Neutrophil (primary cell): ENCODE data around the gene DPH6.

Experiments
- H3K27ac ChIP-seq: fragments of 200-600 bp; sonication (generic); 2 replicates; pipeline ENCODE4 v1.5.1; 2016; ENCODE audit warnings: mild to moderate bottlenecking, moderate library complexity
- H3K27me3 ChIP-seq: fragments of 200-600 bp; sonication (generic); 2 replicates; pipeline ENCODE4 v1.6.0; 2016; ENCODE audit warnings: mild to moderate bottlenecking
- H3K36me3 ChIP-seq: fragments of 200-600 bp; sonication (generic); 2 replicates; pipeline ENCODE4 v1.5.1; 2017
- H3K4me1 ChIP-seq, 2 experiments: fragments of 200-600 bp in 1 of 2; sonication (generic) in 1 of 2; 1 replicate in 1 of 2; 2 replicates in 1 of 2; pipeline versions ENCODE4 v1.5.1 to v1.6.1; 2013 to 2016; ENCODE audit warnings: low read depth in 1 of 2, low read length in 1 of 2, mild to moderate bottlenecking in 1 of 2, moderate library complexity in 1 of 2; ENCODE audit not compliant: control insufficient read depth in 1 of 2, insufficient read depth in 1 of 2
- H3K4me3 ChIP-seq, 2 experiments: fragments of 200-600 bp in 1 of 2; sonication (generic) in 1 of 2; 1 replicate in 1 of 2; 2 replicates in 1 of 2; pipeline ENCODE4 v1.5.1; 2013 to 2016; ENCODE audit warnings: low read depth in 1 of 2, low read length in 1 of 2, mild to moderate bottlenecking in 1 of 2, moderate library complexity in 1 of 2
- H3K9me3 ChIP-seq: fragments of 200-600 bp; sonication (generic); 2 replicates; pipeline ENCODE4 v1.5.1; 2016
- CTCF ChIP-seq: fragments of 200-600 bp; sonication (generic); IDR thresholded peaks from 2 replicates; pipeline ENCODE4 v1.5.1; 2016; ENCODE audit warnings: antibody characterized with exemption

Gene DPH6

DNA sequence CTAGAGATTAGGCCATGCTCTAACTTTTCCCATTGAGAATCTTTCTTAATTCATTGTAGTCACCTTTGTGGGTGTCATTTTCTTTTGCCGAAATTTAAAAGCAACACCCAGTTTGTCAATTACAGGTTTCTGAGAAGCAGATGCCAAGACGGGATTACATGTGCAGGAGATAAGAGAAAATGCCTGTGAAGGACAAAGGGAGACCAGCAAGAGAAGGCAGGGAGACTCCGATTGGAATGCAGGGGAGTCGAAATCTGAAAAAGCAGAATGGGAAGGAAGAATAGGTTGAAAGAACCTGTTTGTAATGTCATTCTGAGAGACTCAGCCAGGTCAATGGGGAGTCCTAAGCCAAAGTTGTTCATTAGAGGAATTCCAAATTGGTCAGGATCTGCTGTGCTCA, 3.6 kb upstream of the DPH6 start:
- H3K27ac ChIP-seq = no peak overlapping the region
- H3K4me3 ChIP-seq = no peak overlapping the region
- TF ChIP-seq CTCF = no peak
- H3K27me3 ChIP-seq = no peaks in the 10 kb centered on the region
- H3K4me1 ChIP-seq = peaks cover 4 to 5% of the 10 kb centered on the region in 2 experiments
- H3K9me3 ChIP-seq = no peaks in the 10 kb centered on the region
- no peaks in the 10 kb centered on the region for H3K36me3 ChIP-seq

GRCh38 chr15:35548435-35548834, 2.5 kb upstream of the DPH6 start:
- no peaks in the 10 kb centered on the region for H3K27me3 ChIP-seq
- H3K4me1 ChIP-seq = peaks cover 4 to 5% of the 10 kb centered on the region in 2 experiments
- no peak for TF ChIP-seq CTCF
- no peaks in the 10 kb centered on the region for H3K9me3 ChIP-seq
- no peak overlapping the region for H3K4me3 ChIP-seq
- no peak overlapping the region for H3K27ac ChIP-seq
- H3K36me3 ChIP-seq = no peaks in the 10 kb centered on the region

- no peak overlapping the region for H3K4me3 ChIP-seq
- H3K4me1 ChIP-seq = peaks cover 4 to 5% of the 10 kb centered on the region in 2 experiments
- H3K36me3 ChIP-seq = no peaks in the 10 kb centered on the region
- no peak for TF ChIP-seq CTCF
- H3K27ac ChIP-seq = no peak overlapping the region
- H3K9me3 ChIP-seq = no peaks in the 10 kb centered on the region
- no peaks in the 10 kb centered on the region for H3K27me3 ChIP-seq
These were observed 1.9 kb upstream of the DPH6 start for GRCh38 chr15:35547775-35548364.

DNA sequence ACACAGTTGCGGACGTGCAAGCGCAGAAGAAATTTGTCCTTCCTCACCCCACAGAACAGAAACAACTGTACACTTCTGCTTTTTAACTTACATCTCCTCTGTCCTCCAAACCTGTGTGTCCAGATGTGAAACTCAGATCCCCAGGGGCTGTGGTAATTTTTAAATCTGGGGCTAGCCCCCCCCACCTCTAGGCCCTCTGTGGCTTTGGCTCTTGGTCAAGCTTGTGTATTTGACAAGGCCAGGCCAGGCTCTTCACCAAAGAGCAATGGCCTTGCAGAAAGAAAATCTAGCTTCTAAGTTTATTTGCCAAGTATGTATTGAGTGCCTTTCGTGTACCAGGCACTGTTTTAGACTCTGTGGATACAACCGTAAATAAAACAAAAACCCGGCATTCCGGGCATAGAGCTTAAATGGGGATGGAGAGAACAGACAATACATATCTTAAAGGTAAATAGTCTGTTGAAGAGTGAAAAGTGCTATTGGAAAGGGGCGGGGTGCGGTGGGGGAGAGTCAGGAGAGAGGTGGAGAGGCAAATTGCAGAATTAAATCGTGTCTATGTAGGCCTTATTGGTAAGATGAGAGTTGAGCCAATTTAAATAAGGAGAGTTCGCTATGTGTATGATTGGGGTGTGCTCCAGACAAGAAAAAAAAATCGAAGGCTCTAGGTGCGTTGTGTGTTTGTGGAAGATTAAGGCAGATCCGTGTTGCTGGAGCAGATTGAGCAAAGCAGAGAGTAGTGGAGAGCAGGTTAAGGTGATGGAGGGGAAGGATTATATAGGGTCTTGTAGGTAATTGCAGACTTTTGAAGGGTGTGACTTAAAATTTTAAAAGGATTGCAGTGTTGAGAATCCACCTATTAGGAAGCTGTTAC, 781 bp upstream of the DPH6 start:
- peak overlapping the region; percentile 81 for H3K27ac ChIP-seq
- TF ChIP-seq CTCF = no peak

DNA sequence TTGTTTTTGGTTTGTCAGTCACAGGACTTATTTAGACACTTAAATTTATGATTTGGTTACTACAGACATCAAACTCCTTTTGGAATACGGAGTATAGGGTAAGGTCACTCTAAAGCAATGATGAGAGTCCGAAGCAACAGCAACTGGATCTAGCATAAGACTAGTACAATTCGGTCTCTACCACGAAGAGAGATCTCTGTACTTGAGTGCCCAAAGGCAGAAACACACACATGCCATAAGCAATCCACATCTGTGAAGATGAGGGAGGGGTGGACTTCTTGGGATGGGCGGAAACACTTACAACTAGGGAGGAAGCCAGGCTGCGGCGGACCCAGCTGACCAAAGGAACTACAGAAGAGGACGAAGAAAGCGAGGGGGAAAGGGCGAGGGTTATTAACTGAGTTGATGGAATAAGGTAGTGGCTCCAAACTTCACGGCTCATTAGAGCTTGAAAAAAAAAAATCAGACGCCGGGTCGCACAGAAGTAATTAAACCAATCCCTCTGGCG, 595 bp downstream of the DPH6 start:
- Histone ChIP-seq H3K4me3 (peak overlapping the region; percentile 77 to 79), H3K36me3 (no peaks in the 10 kb centered on the region), H3K27me3 (no peaks in the 10 kb centered on the region), H3K4me1 (peaks cover 4 to 5% of the 10 kb centered on the region in 2 experiments), H3K9me3 (no peaks in the 10 kb centered on the region), H3K27ac (peak overlapping the region; percentile 81)
- TF ChIP-seq CTCF = no peak

More for the DNA sequence above, 781 bp upstream of the DPH6 start:
- Histone ChIP-seq H3K4me3 (peak overlapping the region; percentile 77 to 79), H3K9me3 (no peaks in the 10 kb centered on the region), H3K27me3 (no peaks in the 10 kb centered on the region), H3K4me1 (peaks cover 4 to 5% of the 10 kb centered on the region in 2 experiments), H3K36me3 (no peaks in the 10 kb centered on the region)
